GM23338 (cell line): Measurements from ENCODE around the gene TMEM221. TPM values are rescaled to one million over a fixed set of nuclear protein-coding genes. Genes with fewer than 3 reads are reported as not detected.

Experiments
- ATAC-seq: fragments of 200-7000 bp; cut with Tn5 transposase; 3 replicates; pipeline ENCODE4 v1.9.1; 2020
- DNase-seq: peaks from one replicate; pipeline ENCODE4 v3.0.0-alpha.2; 2015; ENCODE audit warnings: low spot score
- H2AFZ ChIP-seq: fragments of 200-600 bp; sonication (generic); 2 replicates; pipeline ENCODE4 v1.8.0; 2016; ENCODE audit warnings: antibody characterized with exemption, mild to moderate bottlenecking, moderate library complexity
- H3F3A ChIP-seq: fragments of 200-600 bp; sonication (generic); replicated peaks from 2 replicates; pipeline ENCODE4 v1.8.0; 2017; ENCODE audit warnings: antibody characterized with exemption, mixed run types, low read depth
- H3K27ac ChIP-seq: fragments of 200-600 bp; sonication (generic); 2 replicates; pipeline ENCODE4 v1.6.1; 2016; ENCODE audit warnings: low read depth
- H3K27me3 ChIP-seq: fragments of 200-600 bp; sonication (generic); 2 replicates; pipeline ENCODE4 v1.8.0; 2016; ENCODE audit warnings: mild to moderate bottlenecking, mixed run types, moderate library complexity; ENCODE audit not compliant: insufficient read depth
- H3K36me3 ChIP-seq: fragments of 200-600 bp; sonication (generic); 2 replicates; pipeline ENCODE4 v1.8.0; 2016; ENCODE audit warnings: mild to moderate bottlenecking; ENCODE audit not compliant: insufficient read depth
- H3K4me1 ChIP-seq: fragments of 200-600 bp; sonication (generic); 2 replicates; pipeline ENCODE4 v1.8.0; 2016; ENCODE audit warnings: mild to moderate bottlenecking, moderate library complexity; ENCODE audit not compliant: insufficient read depth
- H3K4me2 ChIP-seq: fragments of 200-600 bp; sonication (generic); 2 replicates; pipeline ENCODE4 v1.7.1; 2017; ENCODE audit warnings: mixed run types
- H3K4me3 ChIP-seq: fragments of 200-600 bp; sonication (generic); 2 replicates; pipeline ENCODE4 v1.6.1; 2016; ENCODE audit warnings: mixed run types
- H3K79me2 ChIP-seq: fragments of 200-600 bp; sonication (generic); replicated peaks from 2 replicates; pipeline ENCODE4 v1.8.0; 2017; ENCODE audit warnings: mild to moderate bottlenecking; ENCODE audit not compliant: insufficient read depth
- H3K9me2 ChIP-seq: fragments of 200-600 bp; sonication (generic); 2 replicates; pipeline ENCODE4 v1.8.0; 2017; ENCODE audit not compliant: insufficient read depth
- H4K20me1 ChIP-seq: fragments of 200-600 bp; sonication (generic); replicated peaks from 2 replicates; pipeline ENCODE4 v1.8.0; 2017; ENCODE audit warnings: mild to moderate bottlenecking; ENCODE audit not compliant: insufficient read depth
- H3K27ac Mint-ChIP-seq: 2 replicates; pipeline ENCODE4 v1.8.0; 2020; ENCODE audit warnings: inconsistent platforms, mild to moderate bottlenecking, moderate library complexity, mixed read lengths
- H3K27me3 Mint-ChIP-seq: 3 replicates; pipeline ENCODE4 v1.8.0; 2022; ENCODE audit warnings: low read depth, mild to moderate bottlenecking, moderate library complexity, mixed read lengths, inconsistent platforms; ENCODE audit not compliant: insufficient read depth, poor library complexity
- H3K36me3 Mint-ChIP-seq: 3 replicates; pipeline ENCODE4 v1.8.0; 2021; ENCODE audit warnings: low read depth, mild to moderate bottlenecking, inconsistent platforms, moderate library complexity, mixed read lengths
- H3K4me1 Mint-ChIP-seq: 3 replicates; pipeline ENCODE4 v1.8.0; 2020; ENCODE audit warnings: mild to moderate bottlenecking, inconsistent platforms, mixed read lengths
- H3K4me3 Mint-ChIP-seq: 3 replicates; pipeline ENCODE4 v1.8.0; 2021; ENCODE audit warnings: moderate library complexity, mild to moderate bottlenecking, inconsistent platforms, mixed read lengths
- H3K9me3 Mint-ChIP-seq: 3 replicates; pipeline ENCODE4 v1.8.0; 2020; ENCODE audit warnings: moderate library complexity, mild to moderate bottlenecking, inconsistent platforms, mixed read lengths
- CREB1 ChIP-seq: fragments of 250-450 bp; sonication (Bioruptor Pico); IDR thresholded peaks from 2 replicates; pipeline ENCODE4 v1.5.0; 2020; ENCODE audit warnings: low read depth, mild to moderate bottlenecking, moderate library complexity
- EZH2 ChIP-seq: fragments of 200-600 bp; sonication (generic); IDR thresholded peaks from one replicate; pipeline ENCODE4 v1.8.0; 2017; ENCODE audit warnings: antibody characterized with exemption, mild to moderate bottlenecking, low read depth; ENCODE audit not compliant: unreplicated experiment
- EZH2phosphoT487 ChIP-seq: fragments of 200-600 bp; sonication (generic); IDR thresholded peaks from one replicate; pipeline ENCODE4 v1.8.1; 2018; ENCODE audit warnings: antibody characterized with exemption; ENCODE audit not compliant: unreplicated experiment
- JUNB ChIP-seq: IDR thresholded peaks from one replicate; pipeline ENCODE4 v1.6.1; 2016; ENCODE audit warnings: antibody characterized with exemption; ENCODE audit not compliant: unreplicated experiment
- NANOG ChIP-seq: IDR thresholded peaks from 2 replicates; pipeline ENCODE4 v1.6.1; 2016; ENCODE audit warnings: antibody characterized with exemption, borderline replicate concordance
- POLR2AphosphoS5 ChIP-seq: IDR thresholded peaks from 2 replicates; pipeline ENCODE4 v1.6.1; 2016; ENCODE audit warnings: antibody characterized with exemption, low read depth
- STAT1 ChIP-seq: IDR thresholded peaks from one replicate; pipeline ENCODE4 v1.6.1; 2016; ENCODE audit warnings: antibody characterized with exemption; ENCODE audit not compliant: unreplicated experiment
- ZNF114 ChIP-seq: fragments of 250-450 bp; sonication (Bioruptor Pico); IDR thresholded peaks from 2 replicates; pipeline ENCODE4 v1.5.0; 2020; ENCODE audit warnings: mild to moderate bottlenecking, moderate library complexity
- ZNF331 ChIP-seq: fragments of 250-450 bp; sonication (Bioruptor Pico); IDR thresholded peaks from 2 replicates; pipeline ENCODE4 v1.5.0; 2020; ENCODE audit warnings: low read depth, mild to moderate bottlenecking, moderate library complexity
- polyA plus RNA-seq: library from polyadenylated mRNA; unstranded; fragments of >200 nt; fragmentation: Nextera tagmentation; extraction: Ambion mirVana; gene quantifications from 2 replicates; pipeline ENCODE4 v1.2.1, GENCODE V29; 2016
- total RNA-seq: library from RNA; depleted of rRNA; stranded (reverse); fragments of >200 nt; shearing (Covaris generic); gene quantifications from 2 replicates; pipeline ENCODE4 v1.2.3, GENCODE V29; 2014
- TF ChIP-seq, protein P1 (sequence below), 2 experiments: fragments of 200-600 bp in 1 of 2; sonication (generic) in 1 of 2; conservative IDR thresholded peaks; 2 replicates each; pipeline versions ENCODE4 v1.5.1 to v1.6.1; 2016 to 2017; ENCODE audit warnings: antibody characterized with exemption in 2 of 2, low read depth in 2 of 2, mild to moderate bottlenecking in 2 of 2, moderate library complexity in 1 of 2
- TF ChIP-seq, protein P2 (sequence below): fragments of 250-450 bp; sonication (Bioruptor Pico); IDR thresholded peaks from 2 replicates; pipeline ENCODE4 v1.5.0; 2020; ENCODE audit warnings: mild to moderate bottlenecking, moderate library complexity
- TF ChIP-seq, protein P3 (sequence below): IDR thresholded peaks from 2 replicates; pipeline ENCODE4 v1.6.1; 2016; ENCODE audit warnings: antibody characterized with exemption

TMEM221 gene
- total and polyA plus RNA-seq, 2 experiments from 2014 or later, result 0.40 to 0.90 TPM

DNA sequence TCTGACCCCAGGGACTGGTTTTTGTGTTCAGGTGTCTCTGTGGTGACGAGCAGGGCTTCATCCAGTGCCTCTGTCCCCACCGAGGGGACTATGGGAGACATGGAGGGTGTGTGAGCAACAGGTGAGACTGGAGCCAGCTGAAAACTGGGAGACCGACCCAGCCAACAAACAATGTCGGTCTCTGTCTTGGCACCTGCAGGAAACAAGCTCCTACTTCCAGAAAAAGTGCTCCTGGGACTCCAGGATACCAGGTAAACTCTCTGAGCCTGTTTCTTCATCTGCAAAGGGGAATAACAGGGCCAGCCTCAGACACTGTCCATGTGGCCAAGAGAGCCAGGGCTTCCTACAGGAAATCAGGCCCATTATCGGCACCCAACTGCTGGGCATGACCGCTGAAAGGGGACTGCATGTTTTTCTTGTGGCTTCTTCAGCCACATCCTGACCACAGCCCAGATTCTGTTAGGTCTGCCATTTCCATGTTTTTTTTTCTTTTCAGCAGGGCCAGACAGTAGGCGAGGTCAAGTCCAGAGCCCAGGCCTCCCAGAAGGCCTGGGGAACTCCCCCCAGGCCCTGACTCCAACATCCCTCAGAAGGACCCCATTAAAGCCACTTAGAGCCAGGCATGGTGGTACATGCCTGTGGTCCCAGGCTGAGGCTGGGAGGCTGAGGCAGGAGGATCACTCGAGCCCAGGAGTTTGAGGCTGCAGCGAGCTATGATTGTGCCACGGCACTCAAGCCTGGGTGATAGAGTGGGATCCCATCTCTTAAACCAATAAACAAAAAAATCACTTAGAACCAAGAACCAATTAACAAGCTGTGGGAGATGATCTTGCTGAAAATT, 42.2 kb downstream of the TMEM221 start (continued):
- no peak; the same call in 1 of the 2 replicates for TF ChIP-seq POLR2AphosphoS5
- TF ChIP-seq EZH2, result no peak
- no peak for TF ChIP-seq CREB1 (CRISPR knock-in tag)
- TF ChIP-seq, protein P1, sequence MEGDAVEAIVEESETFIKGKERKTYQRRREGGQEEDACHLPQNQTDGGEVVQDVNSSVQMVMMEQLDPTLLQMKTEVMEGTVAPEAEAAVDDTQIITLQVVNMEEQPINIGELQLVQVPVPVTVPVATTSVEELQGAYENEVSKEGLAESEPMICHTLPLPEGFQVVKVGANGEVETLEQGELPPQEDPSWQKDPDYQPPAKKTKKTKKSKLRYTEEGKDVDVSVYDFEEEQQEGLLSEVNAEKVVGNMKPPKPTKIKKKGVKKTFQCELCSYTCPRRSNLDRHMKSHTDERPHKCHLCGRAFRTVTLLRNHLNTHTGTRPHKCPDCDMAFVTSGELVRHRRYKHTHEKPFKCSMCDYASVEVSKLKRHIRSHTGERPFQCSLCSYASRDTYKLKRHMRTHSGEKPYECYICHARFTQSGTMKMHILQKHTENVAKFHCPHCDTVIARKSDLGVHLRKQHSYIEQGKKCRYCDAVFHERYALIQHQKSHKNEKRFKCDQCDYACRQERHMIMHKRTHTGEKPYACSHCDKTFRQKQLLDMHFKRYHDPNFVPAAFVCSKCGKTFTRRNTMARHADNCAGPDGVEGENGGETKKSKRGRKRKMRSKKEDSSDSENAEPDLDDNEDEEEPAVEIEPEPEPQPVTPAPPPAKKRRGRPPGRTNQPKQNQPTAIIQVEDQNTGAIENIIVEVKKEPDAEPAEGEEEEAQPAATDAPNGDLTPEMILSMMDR (conservative IDR thresholded peaks at IDR 0.05; ENCODE audit: low read depth in 2 of 2), result no peak
- no peak for TF ChIP-seq STAT1
- TF ChIP-seq NANOG, result no peak

DNA sequence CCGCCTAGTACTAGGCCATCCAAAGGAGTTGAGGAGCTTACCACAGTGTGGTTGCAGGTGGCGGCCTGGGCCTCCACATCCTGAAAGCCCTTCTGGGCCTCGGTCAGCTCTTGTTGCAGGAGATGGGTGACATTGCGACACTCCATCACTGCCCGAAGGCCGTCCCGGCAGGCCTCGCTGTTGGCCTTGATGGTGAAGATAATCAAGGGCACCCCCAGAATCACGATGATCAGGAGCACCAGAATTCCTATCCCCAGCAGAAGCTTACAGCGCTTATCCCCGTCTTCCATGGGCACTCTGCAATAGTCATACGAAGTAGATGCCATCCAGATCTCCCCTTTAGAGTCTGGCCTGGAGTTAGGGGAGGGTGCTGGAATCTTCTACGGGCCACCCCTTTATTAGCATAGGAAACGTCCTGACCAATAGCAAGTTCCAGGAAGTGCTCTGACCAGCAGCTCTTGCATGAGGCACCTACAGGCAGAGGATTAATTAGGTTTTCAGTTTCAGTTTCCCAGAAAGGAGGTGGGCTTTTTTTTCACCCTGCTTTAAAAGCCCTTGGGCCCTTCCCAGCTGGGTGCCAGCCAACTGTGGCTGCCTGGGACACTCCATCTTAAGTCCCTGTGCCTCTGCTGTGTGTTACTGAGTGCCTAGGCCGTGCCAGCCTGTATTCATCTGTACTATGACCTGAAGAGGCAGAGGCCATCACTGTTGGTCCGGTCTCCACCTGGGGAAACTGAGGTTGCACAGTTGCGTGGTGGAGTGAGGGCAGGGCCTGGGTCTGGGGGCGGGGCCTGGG, 43.0 kb downstream of the TMEM221 start, which contains the start of gene BST2:
BST2 (minus strand) TSS at position 381 of the 796 bp plus-strand sequence; CDS start at position 326, 55 bp downstream.
- H3K36me3 Mint-ChIP-seq, result peaks cover 9% of the 10 kb centered on the region; the same call in 2 of the 3 replicates
- H3K27ac Mint-ChIP-seq, result peak within 1 kb of the TSS; percentile 95
- Histone ChIP-seq H3K4me1 (peaks cover 17% of the 10 kb centered on the region), H3K27me3 (no peaks in the 10 kb centered on the region), H3K27ac (peak within 1 kb of the TSS; percentile 90), H3K9me2 (no peaks in the 10 kb centered on the region), H2AFZ (0 out of 2 replicates have a peak within 1 kb of the TSS, but pooled peaks have one; percentile 47), H3K4me3 (peak within 1 kb of the TSS; percentile 62), H3K36me3 (no peaks in the 10 kb centered on the region), H3F3A (0 out of 2 replicates have a peak, but pooled peaks cover 7% of the 10 kb centered on the region), H3K4me2 (peak within 1 kb of the TSS; percentile 85), H4K20me1 (no peaks in the 10 kb centered on the region), H3K79me2 (no peaks in the 10 kb centered on the region)
- H3K27me3 Mint-ChIP-seq, result peaks cover 9% of the 10 kb centered on the region
- no peaks in the 10 kb centered on the region for H3K9me3 Mint-ChIP-seq
- peak; percentile 52 for ATAC-seq
- peak within 1 kb of the TSS; percentile 83 for H3K4me3 Mint-ChIP-seq
- peaks cover 28% of the 10 kb centered on the region for H3K4me1 Mint-ChIP-seq
- peak; percentile 78 for DNase-seq
- TF ChIP-seq NANOG (no peak), JUNB (no peak), ZNF331 (CRISPR knock-in tag) (no peak), STAT1 (no peak), CREB1 (CRISPR knock-in tag) (no peak), ZNF114 (no peak), EZH2phosphoT487 (no peak)
- TF ChIP-seq, protein P2, sequence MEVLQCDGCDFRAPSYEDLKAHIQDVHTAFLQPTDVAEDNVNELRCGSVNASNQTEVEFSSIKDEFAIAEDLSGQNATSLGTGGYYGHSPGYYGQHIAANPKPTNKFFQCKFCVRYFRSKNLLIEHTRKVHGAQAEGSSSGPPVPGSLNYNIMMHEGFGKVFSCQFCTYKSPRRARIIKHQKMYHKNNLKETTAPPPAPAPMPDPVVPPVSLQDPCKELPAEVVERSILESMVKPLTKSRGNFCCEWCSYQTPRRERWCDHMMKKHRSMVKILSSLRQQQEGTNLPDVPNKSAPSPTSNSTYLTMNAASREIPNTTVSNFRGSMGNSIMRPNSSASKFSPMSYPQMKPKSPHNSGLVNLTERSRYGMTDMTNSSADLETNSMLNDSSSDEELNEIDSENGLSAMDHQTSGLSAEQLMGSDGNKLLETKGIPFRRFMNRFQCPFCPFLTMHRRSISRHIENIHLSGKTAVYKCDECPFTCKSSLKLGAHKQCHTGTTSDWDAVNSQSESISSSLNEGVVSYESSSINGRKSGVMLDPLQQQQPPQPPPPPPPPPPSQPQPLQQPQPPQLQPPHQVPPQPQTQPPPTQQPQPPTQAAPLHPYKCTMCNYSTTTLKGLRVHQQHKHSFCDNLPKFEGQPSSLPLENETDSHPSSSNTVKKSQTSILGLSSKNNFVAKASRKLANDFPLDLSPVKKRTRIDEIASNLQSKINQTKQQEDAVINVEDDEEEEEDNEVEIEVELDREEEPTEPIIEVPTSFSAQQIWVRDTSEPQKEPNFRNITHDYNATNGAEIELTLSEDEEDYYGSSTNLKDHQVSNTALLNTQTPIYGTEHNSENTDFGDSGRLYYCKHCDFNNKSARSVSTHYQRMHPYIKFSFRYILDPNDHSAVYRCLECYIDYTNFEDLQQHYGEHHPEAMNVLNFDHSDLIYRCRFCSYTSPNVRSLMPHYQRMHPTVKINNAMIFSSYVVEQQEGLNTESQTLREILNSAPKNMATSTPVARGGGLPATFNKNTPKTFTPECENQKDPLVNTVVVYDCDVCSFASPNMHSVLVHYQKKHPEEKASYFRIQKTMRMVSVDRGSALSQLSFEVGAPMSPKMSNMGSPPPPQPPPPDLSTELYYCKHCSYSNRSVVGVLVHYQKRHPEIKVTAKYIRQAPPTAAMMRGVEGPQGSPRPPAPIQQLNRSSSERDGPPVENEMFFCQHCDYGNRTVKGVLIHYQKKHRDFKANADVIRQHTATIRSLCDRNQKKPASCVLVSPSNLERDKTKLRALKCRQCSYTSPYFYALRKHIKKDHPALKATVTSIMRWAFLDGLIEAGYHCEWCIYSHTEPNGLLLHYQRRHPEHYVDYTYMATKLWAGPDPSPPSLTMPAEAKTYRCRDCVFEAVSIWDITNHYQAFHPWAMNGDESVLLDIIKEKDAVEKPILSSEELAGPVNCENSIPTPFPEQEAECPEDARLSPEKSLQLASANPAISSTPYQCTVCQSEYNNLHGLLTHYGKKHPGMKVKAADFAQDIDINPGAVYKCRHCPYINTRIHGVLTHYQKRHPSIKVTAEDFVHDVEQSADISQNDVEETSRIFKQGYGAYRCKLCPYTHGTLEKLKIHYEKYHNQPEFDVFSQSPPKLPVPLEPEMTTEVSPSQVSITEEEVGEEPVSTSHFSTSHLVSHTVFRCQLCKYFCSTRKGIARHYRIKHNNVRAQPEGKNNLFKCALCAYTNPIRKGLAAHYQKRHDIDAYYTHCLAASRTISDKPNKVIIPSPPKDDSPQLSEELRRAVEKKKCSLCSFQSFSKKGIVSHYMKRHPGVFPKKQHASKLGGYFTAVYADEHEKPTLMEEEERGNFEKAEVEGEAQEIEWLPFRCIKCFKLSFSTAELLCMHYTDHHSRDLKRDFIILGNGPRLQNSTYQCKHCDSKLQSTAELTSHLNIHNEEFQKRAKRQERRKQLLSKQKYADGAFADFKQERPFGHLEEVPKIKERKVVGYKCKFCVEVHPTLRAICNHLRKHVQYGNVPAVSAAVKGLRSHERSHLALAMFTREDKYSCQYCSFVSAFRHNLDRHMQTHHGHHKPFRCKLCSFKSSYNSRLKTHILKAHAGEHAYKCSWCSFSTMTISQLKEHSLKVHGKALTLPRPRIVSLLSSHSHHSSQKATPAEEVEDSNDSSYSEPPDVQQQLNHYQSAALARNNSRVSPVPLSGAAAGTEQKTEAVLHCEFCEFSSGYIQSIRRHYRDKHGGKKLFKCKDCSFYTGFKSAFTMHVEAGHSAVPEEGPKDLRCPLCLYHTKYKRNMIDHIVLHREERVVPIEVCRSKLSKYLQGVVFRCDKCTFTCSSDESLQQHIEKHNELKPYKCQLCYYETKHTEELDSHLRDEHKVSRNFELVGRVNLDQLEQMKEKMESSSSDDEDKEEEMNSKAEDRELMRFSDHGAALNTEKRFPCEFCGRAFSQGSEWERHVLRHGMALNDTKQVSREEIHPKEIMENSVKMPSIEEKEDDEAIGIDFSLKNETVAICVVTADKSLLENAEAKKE, result no peak
- TF ChIP-seq, protein P3, sequence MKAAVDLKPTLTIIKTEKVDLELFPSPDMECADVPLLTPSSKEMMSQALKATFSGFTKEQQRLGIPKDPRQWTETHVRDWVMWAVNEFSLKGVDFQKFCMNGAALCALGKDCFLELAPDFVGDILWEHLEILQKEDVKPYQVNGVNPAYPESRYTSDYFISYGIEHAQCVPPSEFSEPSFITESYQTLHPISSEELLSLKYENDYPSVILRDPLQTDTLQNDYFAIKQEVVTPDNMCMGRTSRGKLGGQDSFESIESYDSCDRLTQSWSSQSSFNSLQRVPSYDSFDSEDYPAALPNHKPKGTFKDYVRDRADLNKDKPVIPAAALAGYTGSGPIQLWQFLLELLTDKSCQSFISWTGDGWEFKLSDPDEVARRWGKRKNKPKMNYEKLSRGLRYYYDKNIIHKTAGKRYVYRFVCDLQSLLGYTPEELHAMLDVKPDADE, result no peak
